B cell (primary cell): ENCODE measurements around the gene CDC42BPG.

ENCODE experiments used
- CTCF ChIP-seq: fragments of 200-600 bp; IDR thresholded peaks from one replicate; pipeline ENCODE4 v1.8.0; 2022; ENCODE audit warnings: antibody characterized with exemption, mild to moderate bottlenecking
- EZH2 ChIP-seq: IDR thresholded peaks from 2 replicates; pipeline ENCODE4 v1.6.1; 2012; ENCODE audit warnings: borderline replicate concordance, low read depth, mild to moderate bottlenecking, moderate library complexity, low read length; ENCODE audit not compliant: insufficient read depth, poor library complexity, severe bottlenecking

GRCh38 chr11:64839335-64839734, 5.1 kb downstream of the CDC42BPG start:
- TF ChIP-seq CTCF = no peak
- no peak for TF ChIP-seq EZH2
